Adrenal gland (tissue), 19 donors: ENCODE data around the gene OR9Q1. TPM values are rescaled to one million over a fixed set of nuclear protein-coding genes. Genes with fewer than 3 reads are reported as not detected.

Experiments used
- DNase-seq, 7 donors: peaks; one replicate each; pipeline ENCODE4 v3.0.0-alpha.2; 2019 to 2020
- H3K27ac ChIP-seq, 5 donors: fragments of 200-600 bp; sonication (generic) in 4 of 5; 1 replicate in 3 of 5; 2 replicates in 2 of 5; pipeline versions ENCODE4 v1.5.1 to v1.8.0; 2016 to 2020; ENCODE audit warnings: mild to moderate bottlenecking in 1 of 5
- H3K27me3 ChIP-seq: fragments of 200-600 bp; 2 replicates; pipeline ENCODE4 v1.8.0; 2021
- H3K36me3 ChIP-seq, 2 donors: fragments of 200-600 bp; replicated peaks in 1 of 2; 1 replicate in 1 of 2; 2 replicates in 1 of 2; pipeline versions ENCODE4 v1.5.1 to v1.8.0; 2018 to 2022
- H3K4me1 ChIP-seq, 2 donors: fragments of 200-600 bp; replicated peaks in 1 of 2; 1 replicate in 1 of 2; 2 replicates in 1 of 2; pipeline versions ENCODE4 v1.5.1 to v1.8.0; 2018 to 2021
- H3K4me3 ChIP-seq, 4 donors: fragments of 200-600 bp; sonication (generic) in 3 of 4; one replicate each; pipeline ENCODE4 v1.5.1; 2016 to 2018
- H3K9me3 ChIP-seq, 3 donors: fragments of 200-600 bp; sonication (generic) in 1 of 3; replicated peaks in 1 of 3; 1 replicate in 2 of 3; 2 replicates in 1 of 3; pipeline versions ENCODE4 v1.5.1 to v1.8.0; 2016 to 2021
- CTCF ChIP-seq, 6 experiments: fragments of 450-650 bp in 4 of 6; fragments of 200-600 bp in 2 of 6; sonication (generic) in 1 of 6; IDR thresholded peaks; 1 replicate in 5 of 6; 2 replicates in 1 of 6; pipeline versions ENCODE4 v1.5.1 to v1.8.0; 2016 to 2021; ENCODE audit warnings: antibody characterized with exemption in 6 of 6, mild to moderate bottlenecking in 2 of 6, moderate library complexity in 1 of 6
- POLR2A ChIP-seq, 2 donors: fragments of 450-650 bp; IDR thresholded peaks; one replicate each; pipeline ENCODE4 v1.6.1; 2017; ENCODE audit warnings: antibody characterized with exemption in 2 of 2, mild to moderate bottlenecking in 2 of 2, moderate library complexity in 1 of 2
- WGBS, 4 donors: extraction: QIAGEN DNeasy Blood & Tissue Kit in 2 of 4; methylation state at CpG; one replicate each; pipeline versions ENCODE4 v1.1.5 to v1.1.7; 2013 to 2017; 5-methylcytosine and 5-hydroxymethylcytosine counted together
- intact Hi-C, 2 donors: fragments of 100-400 bp; cut with DNase I; formaldehyde crosslinking; loops; one replicate each; pipeline versions ENCODE4 v1.14.1 to v1.15.0; 2022 to 2023
- long read RNA-seq, 10 donors: library from polyadenylated mRNA in 3 of 10; unstranded in 2 of 10; stranded (forward) in 1 of 10; transcript quantifications; one replicate each; pipeline ENCODE4 v2.0.0 and lab custom pipeline, GENCODE V29; 2021 to 2026
- polyA plus RNA-seq, 3 donors: library from polyadenylated mRNA; stranded (reverse); fragments of 200-250 nt in 2 of 3; fragments of 350-450 nt in 1 of 3; fragmentation: Illumina TruSeq in 1 of 3; extraction: RNeasy Lipid Tissue Mini Kit (QIAGEN cat#74804) in 1 of 3; gene quantifications; one replicate each; pipeline ENCODE4 v1.2.3, GENCODE V29; 2013 to 2014
- total RNA-seq, 9 donors: library from RNA; depleted of rRNA in 4 of 9; stranded (reverse); fragments of >200 nt in 4 of 9; fragments of 120-200 nt in 1 of 9; fragmentation: NEBNext Ultra II Directional in 1 of 9; extraction: Animal tissue kit (Norgen Biotek cat#: 25700) in 1 of 9; gene quantifications; one replicate each; pipeline versions ENCODE4 v1.1.0 to v1.2.4, GENCODE V29; 2013 to 2023
- donor health status: healthy with polysubstance abuse.
- donor health status: Bipolar disorder and iron deficiency.
- donor health status: DM: yes; HTN: yes; CAD: no.
- donor health status: DM: no; HTN: no; CAD: no.
- donor health status: DM: no; HTN: no; CAD: no.
- donor health status: DM: yes; HTN: yes; CAD: no.

The OR9Q1 gene
- total RNA-seq (not detected), polyA plus RNA-seq (not detected)
- long read RNA-seq, donor 1: 0 reads
- long read RNA-seq, donor 2: 0 reads
- long read RNA-seq, donor 3: 0 reads
- long read RNA-seq, donor 4: 0 reads
- long read RNA-seq, donor 5: 0 reads
- long read RNA-seq, donor 6: 0 reads
- long read RNA-seq, donor 7: 0 reads
- long read RNA-seq, donor 8, partial matches to known transcripts: 0 of 1 reads
- long read RNA-seq, donor 8, other reads (novel, unspliced or antisense): 0 of 1 reads
- long read RNA-seq, donor 9: 0 reads
- long read RNA-seq, donor 10, partial matches to known transcripts: 0 of 1 reads
- long read RNA-seq, donor 10, other reads (novel, unspliced or antisense): 0 of 1 reads

- Histone ChIP-seq H3K27me3 (no peaks in the 10 kb centered on the region), H3K36me3 (no peaks in the 10 kb centered on the region), H3K4me1 (no peaks in the 10 kb centered on the region), H3K9me3 (no peaks in the 10 kb centered on the region), H3K4me3 (no peak within 1 kb of the TSS), H3K27ac (peak within 1 kb of the TSS in 3 of 5 donors; percentile 15 to 76 (median 49))
- TF ChIP-seq CTCF (IDR thresholded peaks at IDR 0.05) (no peak), POLR2A (IDR thresholded peaks at IDR 0.05) (no peak)
- no peak for DNase-seq
- 57 to 74% (median 63%) methylated on average over 5 of the region's 5 CpGs for WGBS, 4 donors
- intact Hi-C loops: no loop called here
Observed at GRCh38 chr11:58023435-58023931, at the start of gene OR9Q1. Gene OR9Q1 (plus strand): TSS chr11:58023881. CDS start chr11:58179445, 155,564 bp downstream.

- Histone ChIP-seq H3K36me3 (no peaks in the 10 kb centered on the region), H3K27ac (no peak overlapping the region), H3K4me1 (no peaks in the 10 kb centered on the region), H3K9me3 (no peaks in the 10 kb centered on the region), H3K27me3 (no peaks in the 10 kb centered on the region), H3K4me3 (no peak overlapping the region)
- no peak for TF ChIP-seq POLR2A (IDR thresholded peaks at IDR 0.05)
- TF ChIP-seq CTCF (IDR thresholded peaks at IDR 0.05): no peak
- intact Hi-C loops: no loop called here
- no peak for DNase-seq
- 39 to 62% (median 50%) methylated on average over 1 of the region's 1 CpG for WGBS, 4 donors
Observed at GRCh38 chr11:57974132-57974531, 49.5 kb upstream of the OR9Q1 start.

- Histone ChIP-seq H3K9me3 (no peaks in the 10 kb centered on the region), H3K4me1 (no peaks in the 10 kb centered on the region), H3K27ac (no peak overlapping the region), H3K27me3 (no peaks in the 10 kb centered on the region), H3K4me3 (no peak overlapping the region), H3K36me3 (no peaks in the 10 kb centered on the region)
- no peak for TF ChIP-seq POLR2A (IDR thresholded peaks at IDR 0.05)
- no peak for TF ChIP-seq CTCF (IDR thresholded peaks at IDR 0.05)
- WGBS, 4 donors: 79 to 87% (median 83%) methylated on average over 15 of the region's 15 CpGs
- intact Hi-C loops: no loop called here
- DNase-seq: no peak
Observed at GRCh38 chr11:57974848-57975601, 48.7 kb upstream of the OR9Q1 start.

GRCh38 chr11:57977709-57978108 lies 46.0 kb upstream of the OR9Q1 start:
- intact Hi-C loops: no loop called here
- Histone ChIP-seq H3K9me3 (no peaks in the 10 kb centered on the region), H3K27me3 (no peaks in the 10 kb centered on the region), H3K36me3 (no peaks in the 10 kb centered on the region), H3K4me3 (no peak overlapping the region), H3K27ac (no peak overlapping the region), H3K4me1 (no peaks in the 10 kb centered on the region)
- no peak for TF ChIP-seq POLR2A (IDR thresholded peaks at IDR 0.05)
- 24 to 47% (median 36%) methylated on average over 1 to 2 of the region's 2 CpGs for WGBS, 4 donors
- no peak for DNase-seq
